OCI-M2 (cell line): ENCODE data around the gene NANOS2.
"Not testable (repeated sequence)": the region's sequence is repeated elsewhere in the genome, so short reads cannot be mapped to it uniquely, and the experiment has no call there.

ENCODE experiments used
- DNase-seq: peaks from one replicate; lab custom pipeline; 2025; ENCODE audit not compliant: unreplicated experiment; lab: John Stamatoyannopoulos, UW

Gene NANOS2

DNA sequence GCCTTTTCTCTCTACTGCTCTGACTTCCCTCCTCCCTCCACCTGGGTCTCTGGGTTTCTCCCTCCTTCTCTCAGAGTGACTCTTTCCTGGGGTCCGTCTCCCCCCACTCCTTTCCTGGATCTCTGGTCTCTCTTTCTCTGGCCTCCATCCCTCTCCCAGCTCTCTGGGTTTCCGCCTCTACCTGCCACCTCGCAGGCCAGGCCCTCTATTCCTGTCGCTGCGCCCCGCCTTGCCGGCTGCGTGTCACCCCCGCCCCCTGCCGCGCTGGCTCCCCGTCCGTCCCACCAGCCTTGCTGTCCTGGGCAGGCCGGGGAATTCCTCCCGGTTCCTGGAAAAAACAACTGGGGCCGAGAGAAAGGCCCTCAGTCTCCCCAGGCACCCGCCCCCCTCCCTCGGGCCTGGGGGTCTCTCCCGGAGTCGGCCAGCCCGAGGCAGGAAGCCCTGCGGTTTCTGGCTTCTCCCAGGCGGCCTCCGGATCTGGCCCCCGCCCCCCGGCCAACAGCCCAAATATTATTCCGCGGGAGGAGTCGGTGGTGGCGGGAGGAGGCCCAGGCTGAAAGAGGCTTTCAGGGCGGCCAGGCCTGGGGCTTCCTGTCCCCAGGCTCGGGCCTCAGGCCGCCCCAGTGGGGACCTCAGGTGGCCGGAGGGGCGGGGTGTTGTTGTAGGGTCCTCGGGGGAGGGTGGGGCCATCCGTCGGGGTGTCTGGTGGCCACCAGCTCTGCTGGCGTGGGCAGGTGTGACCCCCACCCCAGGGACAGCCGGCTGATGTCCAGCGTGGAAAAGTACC, 38.0 kb downstream of the NANOS2 start:
- no peak for DNase-seq

DNA sequence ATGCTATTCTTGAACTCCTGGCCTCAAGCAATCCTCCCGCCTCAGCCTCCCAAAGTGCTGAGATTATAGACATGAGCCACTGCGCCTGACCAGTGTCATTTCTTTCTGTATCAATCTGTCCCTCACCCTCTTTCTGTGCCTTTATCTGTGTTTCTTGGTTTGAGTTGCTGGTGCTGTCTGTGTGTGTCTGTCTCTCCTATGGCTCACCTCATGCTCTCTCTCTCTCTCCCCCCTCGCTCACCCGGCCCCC, 38.5 kb downstream of the NANOS2 start:
- no peak for DNase-seq

DNA sequence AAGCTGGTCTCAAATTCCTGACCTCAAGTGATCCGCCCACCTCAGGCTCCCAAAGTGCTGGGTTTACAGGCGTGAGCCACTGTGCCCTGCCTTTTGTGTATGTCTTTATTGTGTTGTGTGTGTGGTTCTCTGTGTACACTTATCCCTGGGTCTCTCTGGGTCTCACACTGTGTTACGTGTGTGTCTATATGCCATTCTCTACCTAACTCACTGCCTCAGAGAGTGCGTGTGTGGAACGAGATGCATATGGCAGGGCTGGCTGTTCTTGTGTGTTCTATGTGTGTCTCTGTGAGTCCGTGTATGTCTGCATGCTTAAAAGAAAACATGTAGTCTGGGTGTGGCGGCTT, 40.0 kb downstream of the NANOS2 start:
- DNase-seq: no peak

DNA sequence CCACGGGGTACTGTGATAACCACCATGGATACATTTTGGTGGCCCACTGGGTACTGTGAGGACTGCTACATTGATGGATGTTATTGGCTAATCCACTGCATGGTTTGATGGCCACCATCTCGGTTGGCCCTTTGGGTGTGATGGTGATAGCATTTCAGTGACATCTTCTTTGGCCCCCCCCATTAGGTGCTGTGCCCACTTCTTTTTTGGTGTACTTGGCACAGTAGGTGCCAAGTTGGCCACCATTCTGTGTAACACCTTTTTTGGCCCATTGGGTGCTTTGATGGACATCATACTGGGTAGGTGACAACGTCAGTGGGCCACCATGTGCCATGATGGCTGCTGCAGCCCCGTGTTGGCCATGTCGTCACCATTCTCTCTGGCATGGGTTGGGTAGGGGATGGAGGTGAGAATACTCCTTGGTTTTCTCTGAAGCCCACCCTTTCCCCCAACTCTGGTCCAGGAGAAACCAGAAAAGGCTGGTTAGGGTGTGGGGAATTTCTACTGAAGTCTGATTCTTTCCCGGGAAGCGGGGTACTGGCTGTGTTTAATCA, 41.3 kb downstream of the NANOS2 start:
- no peak for DNase-seq

DNA sequence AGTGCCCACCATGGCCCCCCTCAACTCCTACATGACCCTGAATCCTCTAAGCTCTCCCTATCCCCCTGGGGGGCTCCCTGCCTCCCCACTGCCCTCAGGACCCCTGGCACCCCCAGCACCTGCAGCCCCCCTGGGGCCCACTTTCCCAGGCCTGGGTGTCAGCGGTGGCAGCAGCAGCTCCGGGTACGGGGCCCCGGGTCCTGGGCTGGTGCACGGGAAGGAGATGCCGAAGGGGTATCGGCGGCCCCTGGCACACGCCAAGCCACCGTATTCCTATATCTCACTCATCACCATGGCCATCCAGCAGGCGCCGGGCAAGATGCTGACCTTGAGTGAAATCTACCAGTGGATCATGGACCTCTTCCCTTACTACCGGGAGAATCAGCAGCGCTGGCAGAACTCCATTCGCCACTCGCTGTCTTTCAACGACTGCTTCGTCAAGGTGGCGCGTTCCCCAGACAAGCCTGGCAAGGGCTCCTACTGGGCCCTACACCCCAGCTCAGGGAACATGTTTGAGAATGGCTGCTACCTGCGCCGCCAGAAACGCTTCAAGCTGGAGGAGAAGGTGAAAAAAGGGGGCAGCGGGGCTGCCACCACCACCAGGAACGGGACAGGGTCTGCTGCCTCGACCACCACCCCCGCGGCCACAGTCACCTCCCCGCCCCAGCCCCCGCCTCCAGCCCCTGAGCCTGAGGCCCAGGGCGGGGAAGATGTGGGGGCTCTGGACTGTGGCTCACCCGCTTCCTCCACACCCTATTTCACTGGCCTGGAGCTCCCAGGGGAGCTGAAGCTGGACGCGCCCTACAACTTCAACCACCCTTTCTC, 42.3 kb downstream of the NANOS2 start:
- DNase-seq: no peak

DNA sequence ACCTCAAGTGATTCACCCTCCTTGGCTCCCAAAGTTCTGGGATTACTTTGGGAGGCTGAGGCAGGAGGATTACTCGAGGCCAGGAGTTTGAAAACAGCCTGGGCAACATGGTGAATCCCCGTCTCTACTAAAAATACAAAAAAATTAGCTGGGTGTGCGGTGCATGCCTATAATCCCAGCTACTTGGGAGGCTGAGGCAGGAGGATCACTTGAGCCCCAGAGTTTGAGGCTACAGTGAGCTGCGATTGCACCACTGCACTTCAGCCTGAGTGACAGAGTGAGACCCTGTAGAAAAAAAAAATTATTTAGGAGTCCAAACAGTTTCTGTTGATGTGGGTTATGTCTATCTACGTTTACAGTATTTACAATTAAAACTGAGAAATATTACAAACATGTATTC, 43.8 kb downstream of the NANOS2 start:
- no peak for DNase-seq

DNA sequence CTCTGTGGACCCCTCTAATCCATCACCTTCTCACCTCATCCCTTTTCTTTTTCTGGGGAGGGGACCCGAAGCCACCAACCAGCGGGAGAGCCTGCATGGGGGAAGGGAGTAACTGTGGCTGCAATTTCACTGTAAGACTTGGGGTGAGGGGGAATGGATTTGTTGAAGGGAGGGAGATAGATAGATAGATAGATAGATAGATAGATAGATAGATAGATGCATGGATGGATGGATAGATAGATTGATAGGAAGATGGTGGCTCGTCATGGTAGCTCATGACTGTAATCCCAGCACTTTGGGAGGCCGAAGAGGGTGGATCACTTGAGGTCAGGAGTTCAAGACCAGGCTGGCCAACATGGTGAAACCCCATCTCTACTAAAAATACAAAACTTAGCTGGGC, 47.3 kb downstream of the NANOS2 start:
- DNase-seq: not testable (repeated sequence)

DNA sequence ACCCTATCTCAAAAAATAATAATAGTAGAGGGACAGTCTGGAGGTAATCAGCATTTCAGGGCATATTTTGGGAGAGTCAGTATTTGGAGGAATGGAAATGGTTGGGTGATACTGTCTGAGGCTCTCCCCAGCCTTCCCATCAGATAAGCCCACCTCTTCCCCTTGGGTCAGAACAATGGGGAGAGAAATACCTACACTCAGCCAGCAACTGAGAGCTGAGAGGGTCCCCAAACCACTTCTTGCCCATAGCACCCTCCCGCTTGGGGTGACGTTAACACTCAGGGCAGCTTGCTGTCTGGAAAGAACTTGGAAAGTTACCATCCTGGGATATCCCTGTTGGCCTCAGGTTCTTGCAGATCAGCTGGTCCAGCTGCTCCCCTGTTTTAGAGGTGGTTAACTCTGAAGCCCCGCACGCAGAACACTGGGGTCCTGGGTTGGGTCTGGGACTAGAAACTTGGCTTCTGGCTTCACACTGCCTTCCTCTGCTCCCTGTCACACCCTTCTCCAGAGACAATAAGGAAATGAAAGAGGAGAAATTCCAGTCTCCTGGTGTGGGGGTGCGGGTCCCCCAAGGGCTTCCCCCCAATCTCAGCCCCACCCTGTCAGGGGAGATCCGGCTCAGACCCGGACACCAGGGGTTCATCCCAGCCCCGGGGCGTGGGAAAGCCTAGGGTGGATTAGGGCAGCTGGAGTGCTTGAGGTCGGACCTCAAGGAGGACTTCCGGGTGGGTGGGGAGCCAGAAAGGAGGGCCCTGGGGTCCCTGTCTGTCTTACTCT, 48.0 kb downstream of the NANOS2 start:
- no peak for DNase-seq

DNA sequence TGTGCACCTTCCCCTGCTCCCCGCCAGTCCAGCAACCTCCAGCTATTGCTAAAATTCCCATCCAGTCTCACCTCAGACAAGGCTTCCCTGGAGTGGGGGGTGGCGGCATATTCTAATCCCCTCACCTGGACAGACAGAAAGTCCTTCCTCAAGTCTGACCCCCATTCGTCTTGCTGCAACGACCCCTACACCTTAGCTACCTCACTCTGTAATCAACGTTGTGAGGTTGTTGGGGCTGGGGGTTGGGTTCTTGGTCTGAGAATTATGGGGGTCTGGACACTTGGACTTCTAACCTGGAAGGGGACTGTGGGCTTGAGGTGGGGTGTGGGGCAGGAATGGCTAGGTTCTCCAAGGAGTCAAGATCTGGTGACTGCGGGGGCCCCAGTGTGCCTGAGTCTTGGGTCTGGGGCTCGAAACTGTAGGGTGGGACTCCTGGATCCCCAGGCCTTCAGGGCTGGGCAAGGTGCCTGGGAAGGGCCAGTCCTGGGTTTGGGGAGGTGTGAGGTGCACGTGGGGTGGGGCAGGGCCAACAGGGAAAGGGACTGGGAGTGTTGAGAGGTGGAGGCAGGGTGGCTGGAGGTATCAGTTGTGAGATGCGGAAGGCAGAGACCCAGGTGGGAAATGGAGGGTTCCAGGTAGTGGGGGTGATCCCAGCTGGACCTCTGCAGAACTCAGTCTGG, 49.2 kb downstream of the NANOS2 start:
- DNase-seq: no peak

DNA sequence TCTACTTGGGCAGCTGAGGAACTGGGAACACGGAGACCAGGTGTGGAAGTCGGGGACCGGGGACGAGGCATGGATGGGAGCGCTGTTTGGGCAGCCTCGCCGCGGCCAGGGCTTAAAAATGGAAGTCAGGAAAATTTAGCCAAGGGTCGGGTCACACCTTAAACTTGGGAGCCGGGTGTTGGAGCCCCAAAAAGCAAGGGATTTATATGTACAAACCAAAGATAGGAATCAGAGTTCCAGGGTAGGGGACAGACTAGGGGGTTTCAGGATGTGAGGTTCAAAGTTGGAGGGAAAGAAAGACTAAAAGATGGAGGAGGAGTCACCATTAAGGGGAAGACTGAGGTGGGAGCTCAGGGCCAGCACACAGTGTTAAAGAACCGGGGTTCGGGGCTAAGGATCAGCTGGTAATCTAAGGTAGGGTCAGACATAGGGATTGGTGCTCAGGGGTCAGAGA, 49.9 kb downstream of the NANOS2 start:
- no peak for DNase-seq

DNA sequence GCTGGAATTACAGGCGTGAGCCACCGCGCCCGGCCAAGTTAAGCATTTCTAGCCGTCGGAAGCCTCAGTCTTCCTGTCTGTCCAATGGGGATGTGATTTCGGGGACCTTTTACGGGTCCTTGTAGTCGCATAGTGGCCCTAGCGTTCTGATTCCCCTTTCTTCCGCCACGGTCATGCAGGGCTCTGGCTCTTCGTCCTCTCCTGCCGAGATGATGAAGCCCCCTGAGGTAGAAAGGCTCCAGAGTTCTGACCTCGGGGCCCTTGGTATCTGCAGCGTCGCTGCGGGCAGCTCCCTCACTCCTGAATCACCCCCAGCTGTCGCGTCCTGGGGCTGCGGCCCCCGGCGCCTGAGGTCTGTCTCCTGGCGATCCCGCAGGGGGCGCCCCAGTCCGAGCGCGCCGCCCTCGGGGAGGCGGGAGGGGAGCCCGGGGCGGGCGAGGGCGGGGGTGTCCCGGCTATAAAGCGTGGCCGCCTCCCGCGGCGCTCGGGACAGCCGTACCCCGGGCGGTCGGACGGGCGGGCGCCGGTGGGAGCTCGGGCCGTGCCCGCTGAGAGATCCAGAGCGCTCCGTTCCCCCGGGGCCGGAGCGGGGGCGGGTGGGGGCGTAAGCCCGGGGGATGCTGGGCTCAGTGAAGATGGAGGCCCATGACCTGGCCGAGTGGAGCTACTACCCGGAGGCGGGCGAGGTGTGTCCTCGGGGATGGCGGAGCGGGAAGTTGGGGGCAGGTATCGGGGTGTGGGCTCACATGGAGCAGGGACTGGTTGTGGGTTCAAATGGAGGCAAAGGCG, 50.5 kb downstream of the NANOS2 start, which contains the start of gene FOXA3:
FOXA3 (plus strand) TSS at position 487 of the 789 bp plus-strand sequence; CDS start at position 618, 131 bp downstream.
- no peak for DNase-seq

DNA sequence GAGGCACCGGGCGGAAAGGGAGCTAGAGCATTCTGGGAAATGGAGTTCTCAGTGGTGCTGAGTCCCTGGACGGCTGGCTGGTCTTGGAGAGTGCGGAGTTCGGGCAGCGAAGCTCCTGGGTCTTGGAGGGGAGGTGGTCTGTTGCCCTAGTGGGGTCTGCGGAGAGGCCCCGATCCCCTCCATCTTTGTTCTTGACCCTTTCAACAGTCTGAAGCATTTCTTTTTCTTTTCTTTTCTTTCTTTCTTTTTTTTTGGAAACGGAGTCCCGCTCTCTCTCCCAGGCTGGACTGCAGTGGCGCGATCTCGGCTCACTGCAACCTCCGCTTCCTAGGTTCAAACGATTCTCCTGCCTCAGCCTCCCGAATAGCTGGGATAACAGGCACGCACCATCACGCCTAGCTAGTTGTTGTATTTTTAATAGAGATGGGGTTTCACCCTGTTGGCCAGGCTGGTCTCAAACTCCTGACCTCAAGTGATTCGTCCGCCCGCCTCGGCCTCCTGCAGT, 51.2 kb downstream of the NANOS2 start:
- no peak for DNase-seq
